Caco-2 (cell line): ENCODE data around the gene CACNA1G. TPM values are rescaled to one million over a fixed set of nuclear protein-coding genes. Genes with fewer than 3 reads are reported as not detected.

Experiments
- BruUV-seq: library from RNA; stranded (reverse); fragments of 400-500 nt; replicated peaks from 2 replicates; lab custom pipeline; 2021; lab: Mats Ljungman, UMichigan
- CTCF ChIA-PET: fragments of 300-600 bp; sonication (Branson Sonifier 250); formaldehyde crosslinking; loops from one replicate; lab custom pipeline; 2022; ENCODE audit warnings: antibody characterized with exemption; lab: Charles Lee
- POLR2A ChIA-PET: fragments of 300-600 bp; sonication (Branson Sonifier 250); formaldehyde crosslinking; loops from one replicate; lab custom pipeline; 2022; ENCODE audit warnings: antibody characterized with exemption; lab: Charles Lee
- DNase-seq, 2 experiments: peaks; one replicate each; pipeline versions ENCODE4 v3.0.0 to v3.0.0-alpha.2; 2020 to 2022
- H3K27me3 ChIP-seq: replicated peaks from 2 replicates; pipeline ENCODE4 v1.6.0; 2011; ENCODE audit warnings: low read length; ENCODE audit not compliant: control insufficient read depth, insufficient read depth
- H3K36me3 ChIP-seq: 2 replicates; pipeline ENCODE4 v1.5.1; 2011; ENCODE audit warnings: low read length; ENCODE audit not compliant: control insufficient read depth, insufficient read depth
- H3K4me1 ChIP-seq: fragments of 250-450 bp; sonication (Bioruptor Pico); 2 replicates; pipeline ENCODE4 v1.5.1; 2020; ENCODE audit warnings: mild to moderate bottlenecking
- H3K4me3 ChIP-seq: 2 replicates; pipeline ENCODE4 v1.5.1; 2011; ENCODE audit warnings: low read depth, mild to moderate bottlenecking, control low read depth, low read length
- H3K9me3 ChIP-seq: fragments of 250-450 bp; sonication (Bioruptor Pico); 2 replicates; pipeline ENCODE4 v1.5.1; 2020; ENCODE audit warnings: mild to moderate bottlenecking, moderate library complexity
- H3K27ac Mint-ChIP-seq: one replicate; pipeline ENCODE4 v1.8.0; 2022; ENCODE audit warnings: mixed read lengths; ENCODE audit not compliant: unreplicated experiment
- H3K27me3 Mint-ChIP-seq: one replicate; pipeline ENCODE4 v1.8.0; 2022; ENCODE audit warnings: mixed read lengths; ENCODE audit not compliant: insufficient read depth, unreplicated experiment
- H3K36me3 Mint-ChIP-seq: one replicate; pipeline ENCODE4 v1.8.0; 2022; ENCODE audit warnings: mild to moderate bottlenecking, mixed read lengths; ENCODE audit not compliant: insufficient read depth, unreplicated experiment
- H3K4me1 Mint-ChIP-seq: one replicate; pipeline ENCODE4 v1.8.0; 2022; ENCODE audit warnings: low read depth, mixed read lengths; ENCODE audit not compliant: unreplicated experiment
- H3K4me3 Mint-ChIP-seq: one replicate; pipeline ENCODE4 v1.8.0; 2022; ENCODE audit warnings: mild to moderate bottlenecking, moderate library complexity, mixed read lengths; ENCODE audit not compliant: unreplicated experiment
- H3K9me3 Mint-ChIP-seq: one replicate; pipeline ENCODE4 v1.8.0; 2022; ENCODE audit warnings: mixed read lengths; ENCODE audit not compliant: unreplicated experiment
- intact Hi-C: fragments of 100-400 bp; cut with micrococcal nuclease; formaldehyde crosslinking; loops from one replicate; pipeline ENCODE4 v1.10.0; 2022; ENCODE audit not compliant: unreplicated experiment
- total RNA-seq: library from RNA; stranded (reverse); gene quantifications from 2 replicates; pipeline ENCODE4 v1.2.3, GENCODE V29; 2022
- TF ChIP-seq, protein P1 (sequence below), 2 experiments: fragments of 200-600 bp in 1 of 2; IDR thresholded peaks; 1 replicate in 1 of 2; 2 replicates in 1 of 2; pipeline versions ENCODE4 v1.5.1 to v1.8.0; 2011 to 2022; ENCODE audit warnings: antibody characterized with exemption in 1 of 2, control low read depth in 1 of 2, inconsistent platforms in 1 of 2, low read depth in 1 of 2, low read length in 1 of 2, mild to moderate bottlenecking in 1 of 2, moderate library complexity in 1 of 2; ENCODE audit not compliant: insufficient read depth in 1 of 2, severe bottlenecking in 1 of 2, unreplicated experiment in 1 of 2

The CACNA1G gene
- total RNA-seq, 1 experiment from 2014 or later = 1.4 TPM

DNA sequence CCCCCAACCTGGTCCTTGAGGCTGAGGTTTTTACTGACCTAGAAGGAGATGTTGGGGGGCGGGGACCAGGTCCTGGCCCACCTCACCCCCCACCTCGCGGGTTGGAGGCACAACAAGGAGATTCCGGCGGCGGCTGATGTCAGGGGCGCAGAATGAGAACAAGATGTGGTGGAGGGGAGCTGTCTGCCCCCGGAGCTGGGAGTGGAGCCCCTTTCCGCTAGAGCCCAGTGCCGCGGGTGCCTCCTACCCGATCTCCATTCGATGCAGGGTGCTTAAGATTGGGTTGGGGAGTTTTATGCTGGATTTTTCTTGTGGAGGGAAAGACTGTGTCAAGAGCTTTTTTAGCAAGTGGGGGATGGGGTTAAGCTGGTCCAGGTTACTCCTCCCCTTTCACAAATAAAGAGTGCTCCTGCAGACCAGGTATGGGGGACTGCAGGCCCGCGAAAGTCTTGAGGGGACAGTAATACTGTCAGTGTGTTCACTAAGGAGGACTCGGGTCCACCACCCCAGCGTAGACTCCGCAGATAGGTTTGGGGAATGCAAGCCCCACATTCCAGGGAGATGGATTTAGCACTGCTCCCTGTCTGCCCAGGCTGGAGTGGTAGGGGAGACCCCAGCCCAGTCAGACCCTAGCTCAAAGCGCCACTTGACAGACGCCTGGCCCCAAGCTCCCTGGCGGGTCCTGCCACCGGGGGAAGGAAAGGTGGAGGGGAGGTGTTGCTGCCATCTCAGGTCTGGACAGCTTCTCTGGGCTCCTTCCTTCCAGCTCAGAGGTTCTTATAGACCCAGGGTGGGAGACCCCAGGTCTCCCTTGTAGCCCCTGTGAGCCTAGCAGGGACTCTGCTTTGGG lies 2.0 kb downstream of the CACNA1G start:
- Histone ChIP-seq H3K36me3 (no peaks in the 10 kb centered on the region), H3K4me1 (peaks cover 16% of the 10 kb centered on the region), H3K27me3 (peaks cover 14% of the 10 kb centered on the region), H3K9me3 (no peaks in the 10 kb centered on the region), H3K4me3 (no peak overlapping the region)
- Mint-ChIP-seq H3K4me1 (peaks cover 7% of the 10 kb centered on the region), H3K36me3 (peaks cover 20% of the 10 kb centered on the region), H3K4me3 (no peak overlapping the region), H3K27ac (no peak overlapping the region), H3K27me3 (peaks cover 22% of the 10 kb centered on the region), H3K9me3 (no peaks in the 10 kb centered on the region)
- TF ChIP-seq, protein P1, sequence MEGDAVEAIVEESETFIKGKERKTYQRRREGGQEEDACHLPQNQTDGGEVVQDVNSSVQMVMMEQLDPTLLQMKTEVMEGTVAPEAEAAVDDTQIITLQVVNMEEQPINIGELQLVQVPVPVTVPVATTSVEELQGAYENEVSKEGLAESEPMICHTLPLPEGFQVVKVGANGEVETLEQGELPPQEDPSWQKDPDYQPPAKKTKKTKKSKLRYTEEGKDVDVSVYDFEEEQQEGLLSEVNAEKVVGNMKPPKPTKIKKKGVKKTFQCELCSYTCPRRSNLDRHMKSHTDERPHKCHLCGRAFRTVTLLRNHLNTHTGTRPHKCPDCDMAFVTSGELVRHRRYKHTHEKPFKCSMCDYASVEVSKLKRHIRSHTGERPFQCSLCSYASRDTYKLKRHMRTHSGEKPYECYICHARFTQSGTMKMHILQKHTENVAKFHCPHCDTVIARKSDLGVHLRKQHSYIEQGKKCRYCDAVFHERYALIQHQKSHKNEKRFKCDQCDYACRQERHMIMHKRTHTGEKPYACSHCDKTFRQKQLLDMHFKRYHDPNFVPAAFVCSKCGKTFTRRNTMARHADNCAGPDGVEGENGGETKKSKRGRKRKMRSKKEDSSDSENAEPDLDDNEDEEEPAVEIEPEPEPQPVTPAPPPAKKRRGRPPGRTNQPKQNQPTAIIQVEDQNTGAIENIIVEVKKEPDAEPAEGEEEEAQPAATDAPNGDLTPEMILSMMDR (IDR thresholded peaks at IDR 0.05; ENCODE audit: insufficient read depth in 1 of 2, low read depth in 1 of 2, low read length in 1 of 2, severe bottlenecking in 1 of 2, unreplicated experiment in 1 of 2) = no peak
- intact Hi-C loops = no loop called here
- POLR2A ChIA-PET = interaction anchor here (1.7 kb wide), 1 partner anchor 130 kb away, joined by 5 read pairs; no protein-coding TSS in a partner anchor
- DNase-seq = no peak
- no TSS peak for BruUV-seq
- CTCF ChIA-PET = interaction anchor here (0.5 to 6.4 kb wide), 16 partner anchors 12 to 164 kb away, joined by 3 to 103 read pairs (median 3); partner anchors contain the start of gene EPN3

DNA sequence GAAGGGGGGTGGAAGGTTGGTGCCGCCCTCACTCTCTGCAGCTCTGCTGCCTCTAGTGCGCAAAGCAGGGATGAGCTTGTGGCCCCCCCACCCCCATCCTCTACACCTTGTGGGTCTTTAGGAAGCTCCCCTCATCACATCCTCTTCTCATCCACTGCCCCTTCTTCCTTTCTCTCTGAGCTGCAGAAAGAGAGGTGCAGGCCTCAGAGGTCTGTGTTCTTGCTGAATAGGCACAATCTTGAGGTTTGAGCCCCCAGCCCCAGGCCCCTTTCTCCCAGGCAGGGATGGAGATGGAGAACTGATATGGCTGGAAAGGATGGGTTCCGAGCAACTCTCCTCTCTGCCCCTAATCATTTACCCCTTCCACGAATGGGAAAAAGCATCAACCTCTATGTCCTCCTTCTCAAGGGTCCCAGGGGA lies 2.6 kb downstream of the CACNA1G start:
- Histone ChIP-seq H3K4me1 (peaks cover 16% of the 10 kb centered on the region), H3K4me3 (no peak overlapping the region), H3K9me3 (no peaks in the 10 kb centered on the region), H3K27me3 (peaks cover 14% of the 10 kb centered on the region), H3K36me3 (no peaks in the 10 kb centered on the region)
- Mint-ChIP-seq H3K9me3 (no peaks in the 10 kb centered on the region), H3K27me3 (peaks cover 22% of the 10 kb centered on the region), H3K4me3 (no peak overlapping the region), H3K36me3 (peaks cover 20% of the 10 kb centered on the region), H3K4me1 (peaks cover 7% of the 10 kb centered on the region), H3K27ac (no peak overlapping the region)
- BruUV-seq = no TSS peak
- intact Hi-C loops = no loop called here
- ChIA-PET CTCF (interaction anchor here (0.5 to 6.4 kb wide), 13 partner anchors 13 to 165 kb away, joined by 3 to 103 read pairs (median 3); partner anchors contain the start of gene EPN3), POLR2A (interaction anchor here (1.7 kb wide), 1 partner anchor 129 kb away, joined by 5 read pairs; no protein-coding TSS in a partner anchor)
- TF ChIP-seq, protein P1 (IDR thresholded peaks at IDR 0.05; ENCODE audit: insufficient read depth in 1 of 2, low read depth in 1 of 2, low read length in 1 of 2, severe bottlenecking in 1 of 2, unreplicated experiment in 1 of 2) = peak in 1 of 2 experiments; percentile 25
- DNase-seq = no peak

DNA sequence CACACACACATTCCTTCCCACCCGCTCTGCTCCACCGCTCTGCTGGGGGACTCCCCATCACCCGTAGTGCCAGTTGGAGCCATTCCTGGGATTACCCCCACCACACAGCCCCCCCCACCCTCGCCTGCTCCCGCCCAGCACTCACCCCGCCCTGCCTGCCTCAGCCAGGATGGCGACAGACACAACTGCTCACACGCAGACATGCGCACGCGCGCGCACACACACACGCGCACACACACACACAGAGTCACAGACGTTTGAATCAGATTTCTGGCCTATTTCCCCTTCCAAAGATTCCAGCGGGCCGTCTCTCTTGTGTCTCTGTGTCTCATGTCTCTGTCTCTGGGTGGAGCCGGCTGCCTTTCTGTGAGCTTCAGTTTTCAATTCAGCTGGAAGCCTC lies 4.4 kb downstream of the CACNA1G start:
- H3K4me3 Mint-ChIP-seq = no peak overlapping the region
- Histone ChIP-seq H3K27me3 (peaks cover 14% of the 10 kb centered on the region), H3K9me3 (no peaks in the 10 kb centered on the region), H3K4me1 (peaks cover 9% of the 10 kb centered on the region), H3K36me3 (no peaks in the 10 kb centered on the region), H3K4me3 (no peak overlapping the region)
- peaks cover 5% of the 10 kb centered on the region for H3K36me3 Mint-ChIP-seq
- ChIA-PET CTCF (interaction anchor here (0.6 to 6.4 kb wide), 4 partner anchors 14 to 128 kb away, joined by 3 to 103 read pairs (median 6); no protein-coding TSS in a partner anchor), POLR2A (interaction anchor here (0.7 kb wide), 1 partner anchor 27 kb away, joined by 3 read pairs; no protein-coding TSS in a partner anchor)
- no peaks in the 10 kb centered on the region for H3K9me3 Mint-ChIP-seq
- intact Hi-C loops = no loop called here
- peaks cover 7% of the 10 kb centered on the region for H3K4me1 Mint-ChIP-seq
- H3K27ac Mint-ChIP-seq = no peak overlapping the region
- TF ChIP-seq, protein P1 (IDR thresholded peaks at IDR 0.05; ENCODE audit: insufficient read depth in 1 of 2, low read depth in 1 of 2, low read length in 1 of 2, severe bottlenecking in 1 of 2, unreplicated experiment in 1 of 2) = no peak
- no TSS peak for BruUV-seq
- H3K27me3 Mint-ChIP-seq = peaks cover 22% of the 10 kb centered on the region
- no peak for DNase-seq
